IPS DF 6.9 (cell line): ENCODE data around the gene BORCS5.
"Not testable (repeated sequence)": the region's sequence is repeated elsewhere in the genome, so short reads cannot be mapped to it uniquely, and the experiment has no call there.

ENCODE experiments used
- DNase-seq: peaks from one replicate; pipeline ENCODE4 v3.0.0-alpha.2; 2013; ENCODE audit warnings: low read depth, low spot score
- H3K27ac ChIP-seq: one replicate; pipeline ENCODE4 v1.5.1; 2013; ENCODE audit warnings: low read length, control low read depth
- H3K27me3 ChIP-seq: 2 replicates; pipeline ENCODE4 v1.6.1; 2013; ENCODE audit warnings: mild to moderate bottlenecking, low read length; ENCODE audit not compliant: control insufficient read depth, insufficient read depth
- H3K36me3 ChIP-seq: 2 replicates; pipeline ENCODE4 v1.6.1; 2013; ENCODE audit warnings: low read length; ENCODE audit not compliant: control insufficient read depth, insufficient read depth
- H3K4me1 ChIP-seq: 2 replicates; pipeline ENCODE4 v1.6.1; 2013; ENCODE audit warnings: low read length; ENCODE audit not compliant: control insufficient read depth, insufficient read depth
- H3K4me3 ChIP-seq: 2 replicates; pipeline ENCODE4 v1.5.1; 2013; ENCODE audit warnings: mild to moderate bottlenecking, low read length
- H3K9me3 ChIP-seq: 2 replicates; pipeline ENCODE4 v1.6.1; 2013; ENCODE audit warnings: low read length, inconsistent platforms; ENCODE audit not compliant: control insufficient read depth, insufficient read depth
- WGBS: extraction: QIAGEN DNeasy Blood & Tissue Kit; methylation state at CpG from one replicate; pipeline ENCODE4 v1.1.7; 2013; ENCODE audit warnings: mixed read lengths, missing lambda C conversion rate; ENCODE audit not compliant: insufficient read length, insufficient coverage; 5-methylcytosine and 5-hydroxymethylcytosine counted together

Gene BORCS5

GRCh38 chr12:12356896-12357718 lies at the start of gene BORCS5:
Gene BORCS5 (plus strand): TSS chr12:12357078. CDS start chr12:12357452, 374 bp downstream.
- Histone ChIP-seq H3K27me3 (no peaks in the 10 kb centered on the region), H3K4me1 (no peaks in the 10 kb centered on the region), H3K4me3 (peak within 1 kb of the TSS; percentile 89), H3K9me3 (no peaks in the 10 kb centered on the region), H3K27ac (no peak within 1 kb of the TSS), H3K36me3 (no peaks in the 10 kb centered on the region)
- DNase-seq, result peak; percentile 98
- WGBS, result no CpG with 5 or more reads among the region's 72 CpGs

GRCh38 chr12:12310695-12311094 lies 46.2 kb upstream of the BORCS5 start:
- H3K27ac ChIP-seq, H3K27me3 ChIP-seq, H3K4me1 ChIP-seq, H3K9me3 ChIP-seq, H3K36me3 ChIP-seq, H3K4me3 ChIP-seq, DNase-seq: not testable (repeated sequence)
- no CpG with 5 or more reads among the region's 10 CpGs for WGBS

- H3K36me3 ChIP-seq, result no peaks in the 10 kb centered on the region
- H3K4me1 ChIP-seq, result no peaks in the 10 kb centered on the region
- H3K27me3 ChIP-seq, result no peaks in the 10 kb centered on the region
- no peak overlapping the region for H3K27ac ChIP-seq
- H3K4me3 ChIP-seq, result no peak overlapping the region
- no peaks in the 10 kb centered on the region for H3K9me3 ChIP-seq
- no peak for DNase-seq
Observed at GRCh38 chr12:12315838-12316237, 41.0 kb upstream of the BORCS5 start.

- WGBS, result no CpG with 5 or more reads among the region's 9 CpGs
- Histone ChIP-seq H3K4me1 (no peaks in the 10 kb centered on the region), H3K27me3 (no peaks in the 10 kb centered on the region), H3K36me3 (no peaks in the 10 kb centered on the region), H3K27ac (no peak overlapping the region), H3K9me3 (no peaks in the 10 kb centered on the region), H3K4me3 (no peak overlapping the region)
- no peak for DNase-seq
Observed at GRCh38 chr12:12319451-12320183, 37.3 kb upstream of the BORCS5 start.

GRCh38 chr12:12323118-12323517 lies 33.8 kb upstream of the BORCS5 start:
- 91% methylated on average over 1 of the region's 4 CpGs for WGBS
- no peaks in the 10 kb centered on the region for H3K4me1 ChIP-seq
- no peaks in the 10 kb centered on the region for H3K9me3 ChIP-seq
- no peak overlapping the region for H3K27ac ChIP-seq
- DNase-seq, result no peak
- no peaks in the 10 kb centered on the region for H3K27me3 ChIP-seq
- H3K4me3 ChIP-seq, result no peak overlapping the region
- no peaks in the 10 kb centered on the region for H3K36me3 ChIP-seq

GRCh38 chr12:12323591-12323990 lies 33.3 kb upstream of the BORCS5 start:
- Histone ChIP-seq H3K36me3 (no peaks in the 10 kb centered on the region), H3K4me1 (no peaks in the 10 kb centered on the region), H3K9me3 (no peaks in the 10 kb centered on the region), H3K27me3 (no peaks in the 10 kb centered on the region), H3K4me3 (no peak overlapping the region), H3K27ac (no peak overlapping the region)
- WGBS, result no CpG with 5 or more reads among the region's 9 CpGs
- no peak for DNase-seq

GRCh38 chr12:12326262-12326661 lies 30.6 kb upstream of the BORCS5 start:
- Histone ChIP-seq H3K9me3 (no peaks in the 10 kb centered on the region), H3K36me3 (no peaks in the 10 kb centered on the region), H3K4me1 (0 out of 2 replicates have a peak, but pooled peaks cover 1% of the 10 kb centered on the region), H3K4me3 (no peak overlapping the region), H3K27ac (no peak overlapping the region), H3K27me3 (no peaks in the 10 kb centered on the region)
- DNase-seq, result no peak
- WGBS, result no CpG with 5 or more reads among the region's 3 CpGs

- Histone ChIP-seq H3K27me3 (no peaks in the 10 kb centered on the region), H3K9me3 (no peaks in the 10 kb centered on the region), H3K4me3 (no peak overlapping the region), H3K36me3 (no peaks in the 10 kb centered on the region), H3K4me1 (0 out of 2 replicates have a peak, but pooled peaks cover 3% of the 10 kb centered on the region), H3K27ac (no peak overlapping the region)
- DNase-seq, result no peak
- no CpG with 5 or more reads among the region's 1 CpG for WGBS
Observed at GRCh38 chr12:12327802-12328201, 29.1 kb upstream of the BORCS5 start.

GRCh38 chr12:12331244-12331771 lies 25.6 kb upstream of the BORCS5 start:
- 0 out of 2 replicates have a peak, but pooled peaks cover 3% of the 10 kb centered on the region for H3K4me1 ChIP-seq
- H3K27me3 ChIP-seq, result no peaks in the 10 kb centered on the region
- no peaks in the 10 kb centered on the region for H3K36me3 ChIP-seq
- H3K4me3 ChIP-seq, result no peak overlapping the region
- no CpG with 5 or more reads among the region's 7 CpGs for WGBS
- DNase-seq, result no peak
- no peak overlapping the region for H3K27ac ChIP-seq
- no peaks in the 10 kb centered on the region for H3K9me3 ChIP-seq

- H3K4me3 ChIP-seq, result no peak overlapping the region
- no CpG with 5 or more reads among the region's 1 CpG for WGBS
- no peak for DNase-seq
- no peak overlapping the region for H3K27ac ChIP-seq
- no peaks in the 10 kb centered on the region for H3K36me3 ChIP-seq
- H3K4me1 ChIP-seq, result 0 out of 2 replicates have a peak, but pooled peaks cover 3% of the 10 kb centered on the region
- H3K27me3 ChIP-seq, result no peaks in the 10 kb centered on the region
- no peaks in the 10 kb centered on the region for H3K9me3 ChIP-seq
Observed at GRCh38 chr12:12331896-12332295, 25.0 kb upstream of the BORCS5 start.
